Endothelial cell of umbilical vein (primary cell): Measurements from ENCODE around the gene ODAD3. TPM values are rescaled to one million over a fixed set of nuclear protein-coding genes. Genes with fewer than 3 reads are reported as not detected.

Source experiments
- BruUV-seq: library from RNA; stranded (reverse); fragments of 400-500 nt; replicated peaks from 2 replicates; lab custom pipeline; 2021; lab: Mats Ljungman, UMichigan
- CTCF ChIA-PET: fragments of 300-600, 350-600 bp; sonication (Branson Sonifier 250); formaldehyde crosslinking; loops from one replicate; lab custom pipeline; 2021; ENCODE audit warnings: antibody characterized with exemption, inconsistent platforms; lab: Charles Lee
- POLR2A ChIA-PET: fragments of 300-600, 350-600 bp; sonication (Branson Sonifier 250); formaldehyde crosslinking; loops from one replicate; lab custom pipeline; 2021; ENCODE audit warnings: antibody characterized with exemption, inconsistent platforms; lab: Charles Lee
- DNase-seq: peaks from one replicate; pipeline ENCODE4 v3.0.0-alpha.2; 2011; ENCODE audit warnings: low read depth, low spot score
- FAIRE-seq: peaks from 2 replicates; lab custom pipeline; 2011; peaks lifted over from hg19 to GRCh38; lab: Jason Lieb, UNC
- H2AFZ ChIP-seq: 2 replicates; pipeline ENCODE4 v1.6.0; 2012; ENCODE audit warnings: low read depth, low read length, control low read depth, inconsistent platforms
- H3K27ac ChIP-seq: 2 replicates; pipeline ENCODE4 v1.5.1; 2011; ENCODE audit warnings: low read depth, mild to moderate bottlenecking, control low read depth, low read length, moderate library complexity; ENCODE audit not compliant: insufficient read depth
- H3K27me3 ChIP-seq, 2 experiments: 2 replicates each; pipeline versions ENCODE4 v1.6.0 to v1.6.1; 2011; ENCODE audit warnings: low read length in 2 of 2, mixed read lengths in 1 of 2; ENCODE audit not compliant: control insufficient read depth in 2 of 2, insufficient read depth in 2 of 2
- H3K36me3 ChIP-seq, 2 experiments: 2 replicates in 1 of 2; 3 replicates in 1 of 2; pipeline ENCODE4 v1.5.1; 2011; ENCODE audit warnings: low read length in 2 of 2, mild to moderate bottlenecking in 1 of 2, moderate library complexity in 1 of 2; ENCODE audit not compliant: control insufficient read depth in 2 of 2, insufficient read depth in 2 of 2; ENCODE audit errors: extremely low read depth in 1 of 2
- H3K4me1 ChIP-seq: 3 replicates; pipeline ENCODE4 v1.5.1; 2011; ENCODE audit warnings: mild to moderate bottlenecking, low read length; ENCODE audit not compliant: control insufficient read depth, insufficient read depth; ENCODE audit errors: extremely low read depth
- H3K4me2 ChIP-seq: 2 replicates; pipeline ENCODE4 v1.6.1; 2011; ENCODE audit warnings: low read length, control low read depth, mixed read lengths; ENCODE audit not compliant: insufficient read depth
- H3K4me3 ChIP-seq, 3 experiments: fragments of 200-600 bp in 1 of 3; sonication (generic), shearing (Covaris generic) in 1 of 3; replicated peaks in 1 of 3; 2 replicates each; pipeline ENCODE4 v1.5.1; 2011 to 2016; ENCODE audit warnings: control low read depth in 3 of 3, low read length in 3 of 3, mild to moderate bottlenecking in 2 of 3, inconsistent platforms in 1 of 3, low read depth in 1 of 3, moderate library complexity in 1 of 3; ENCODE audit not compliant: insufficient read depth in 1 of 3
- H3K79me2 ChIP-seq: 2 replicates; pipeline ENCODE4 v1.6.0; 2012; ENCODE audit warnings: low read length, inconsistent platforms; ENCODE audit not compliant: control insufficient read depth, insufficient read depth
- H3K9ac ChIP-seq: replicated peaks from 2 replicates; pipeline ENCODE3; 2011; ENCODE audit warnings: low read length, control low read depth; ENCODE audit not compliant: insufficient read depth; ENCODE audit errors: extremely low read depth
- H3K9me1 ChIP-seq: replicated peaks from 3 replicates; pipeline ENCODE4 v1.6.0; 2011; ENCODE audit warnings: mild to moderate bottlenecking, low read length; ENCODE audit not compliant: control insufficient read depth, insufficient read depth; ENCODE audit errors: extremely low read depth
- H3K9me3 ChIP-seq: replicated peaks from 2 replicates; pipeline ENCODE4 v1.5.1; 2012; ENCODE audit warnings: low read length, inconsistent platforms; ENCODE audit not compliant: control insufficient read depth, insufficient read depth
- H4K20me1 ChIP-seq: replicated peaks from 2 replicates; pipeline ENCODE3; 2011; ENCODE audit warnings: mild to moderate bottlenecking, low read length; ENCODE audit not compliant: control insufficient read depth, insufficient read depth; ENCODE audit errors: extremely low read depth
- FOS ChIP-seq: IDR thresholded peaks from 2 replicates; pipeline ENCODE4 v1.6.1; 2011; ENCODE audit warnings: mild to moderate bottlenecking, low read length, moderate library complexity, borderline replicate concordance; ENCODE audit not compliant: insufficient read depth
- GATA2 ChIP-seq: IDR thresholded peaks from 2 replicates; pipeline ENCODE4 v1.7.0; 2011; ENCODE audit warnings: low read depth, mild to moderate bottlenecking, moderate library complexity, mixed read lengths, low read length; ENCODE audit not compliant: insufficient read length, insufficient read depth
- JUN ChIP-seq: IDR thresholded peaks from 2 replicates; pipeline ENCODE4 v1.6.1; 2011; ENCODE audit warnings: borderline replicate concordance, low read depth; ENCODE audit not compliant: insufficient read length, insufficient read depth
- MYC ChIP-seq: IDR thresholded peaks from one replicate; pipeline ENCODE4 v1.6.1; 2011; ENCODE audit warnings: mild to moderate bottlenecking, low read depth, low read length
- POLR2A ChIP-seq: IDR thresholded peaks from 2 replicates; pipeline ENCODE4 v1.6.1; 2012; ENCODE audit warnings: low read depth, mild to moderate bottlenecking, control low read depth, low read length
- POLR2AphosphoS5 ChIP-seq: IDR thresholded peaks from 2 replicates; pipeline ENCODE4 v1.6.1; 2012; ENCODE audit warnings: low read depth, mild to moderate bottlenecking, control low read depth, low read length, moderate library complexity; ENCODE audit not compliant: insufficient read depth
- dilution Hi-C: fragments of 300-500 bp; cut with MboI; formaldehyde crosslinking; loops from one replicate; pipeline ENCODE4 v1.15.0; 2019; ENCODE audit warnings: low sequenced_read_pairs; ENCODE audit not compliant: extremely low pct_ligation_motif_present
- intact Hi-C: fragments of 100-400 bp; cut with micrococcal nuclease; formaldehyde crosslinking; loops from one replicate; pipeline ENCODE4 v1.10.0; 2022
- polyA plus RNA-seq, 4 experiments: library from polyadenylated mRNA; depleted of rRNA in 3 of 4; stranded (reverse) in 3 of 4; unstranded in 1 of 4; fragments of >200 nt; gene quantifications; 2 replicates each; pipeline versions ENCODE4 v1.2.1 to v1.2.3, GENCODE V29; 2011 to 2012; ENCODE audit warnings: missing spikeins in 1 of 4
- total RNA-seq: library from RNA; stranded (reverse); gene quantifications from 2 replicates; pipeline ENCODE4 v1.2.3, GENCODE V29; 2021
- TF ChIP-seq, protein P1 (sequence below): IDR thresholded peaks from 2 replicates; pipeline ENCODE4 v1.6.1; 2011; ENCODE audit not compliant: insufficient read depth, insufficient read length

Gene ODAD3
- total and polyA plus RNA-seq, 2 donors (not counting 3 experiments of a cell fraction or from before 2014, with no cell fraction given): 0.14 to 0.97 TPM

GRCh38 chr19:11483366-11484111 lies 48.6 kb upstream of the ODAD3 start:
- intact Hi-C loops: loop anchor here (2.0 kb wide), 1 partner anchor 241 kb away; no protein-coding TSS in a partner anchor
- TF ChIP-seq GATA2: no peak
- TF ChIP-seq MYC: no peak
- no peak for TF ChIP-seq POLR2A
- TF ChIP-seq, protein P1, sequence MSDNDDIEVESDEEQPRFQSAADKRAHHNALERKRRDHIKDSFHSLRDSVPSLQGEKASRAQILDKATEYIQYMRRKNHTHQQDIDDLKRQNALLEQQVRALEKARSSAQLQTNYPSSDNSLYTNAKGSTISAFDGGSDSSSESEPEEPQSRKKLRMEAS: no peak
- no peak for TF ChIP-seq POLR2AphosphoS5
- TF ChIP-seq JUN: no peak
- no peak for TF ChIP-seq FOS
- Histone ChIP-seq H3K4me3 (no peak overlapping the region), H3K79me2 (no peaks in the 10 kb centered on the region), H3K4me1 (peaks cover 3% of the 10 kb centered on the region), H3K9ac (no peak overlapping the region), H3K4me2 (no peak overlapping the region), H3K36me3 (no peaks in the 10 kb centered on the region), H3K9me1 (no peaks in the 10 kb centered on the region), H3K27ac (no peak overlapping the region), H3K9me3 (no peaks in the 10 kb centered on the region), H4K20me1 (no peaks in the 10 kb centered on the region), H2AFZ (no peak overlapping the region), H3K27me3 (peaks cover 13 to 25% of the 10 kb centered on the region in 2 experiments)
- BruUV-seq: no TSS peak
- dilution Hi-C loops: no loop called here
- ChIA-PET POLR2A (no interaction called here), CTCF (interaction anchor here (1.1 to 2.5 kb wide), 19 partner anchors 9 to 448 kb away, joined by 3 to 48 read pairs (median 8); partner anchors contain the start of genes CCDC159, ELOF1, EPOR and ODAD3)
- FAIRE-seq (no peak), DNase-seq (no peak)
